HG02840 (cell line): ENCODE results near the gene EEF1G.
A peak's percentile ranks its signal among the peaks of the same experiment; 100 is the strongest.
"Not testable (repeated sequence)": the region's sequence is repeated elsewhere in the genome, so short reads cannot be mapped to it uniquely, and the experiment has no call there.

ENCODE experiments used
- ATAC-seq: cut with Tn5 transposase; IDR thresholded peaks from one replicate; pipeline ENCODE4 v1.9.1; 2021; ENCODE audit warnings: mild to moderate bottlenecking, moderate library complexity, moderate number of reproducible peaks; ENCODE audit not compliant: unreplicated experiment, low FRiP score

EEF1G gene, protein sequence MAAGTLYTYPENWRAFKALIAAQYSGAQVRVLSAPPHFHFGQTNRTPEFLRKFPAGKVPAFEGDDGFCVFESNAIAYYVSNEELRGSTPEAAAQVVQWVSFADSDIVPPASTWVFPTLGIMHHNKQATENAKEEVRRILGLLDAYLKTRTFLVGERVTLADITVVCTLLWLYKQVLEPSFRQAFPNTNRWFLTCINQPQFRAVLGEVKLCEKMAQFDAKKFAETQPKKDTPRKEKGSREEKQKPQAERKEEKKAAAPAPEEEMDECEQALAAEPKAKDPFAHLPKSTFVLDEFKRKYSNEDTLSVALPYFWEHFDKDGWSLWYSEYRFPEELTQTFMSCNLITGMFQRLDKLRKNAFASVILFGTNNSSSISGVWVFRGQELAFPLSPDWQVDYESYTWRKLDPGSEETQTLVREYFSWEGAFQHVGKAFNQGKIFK

DNA sequence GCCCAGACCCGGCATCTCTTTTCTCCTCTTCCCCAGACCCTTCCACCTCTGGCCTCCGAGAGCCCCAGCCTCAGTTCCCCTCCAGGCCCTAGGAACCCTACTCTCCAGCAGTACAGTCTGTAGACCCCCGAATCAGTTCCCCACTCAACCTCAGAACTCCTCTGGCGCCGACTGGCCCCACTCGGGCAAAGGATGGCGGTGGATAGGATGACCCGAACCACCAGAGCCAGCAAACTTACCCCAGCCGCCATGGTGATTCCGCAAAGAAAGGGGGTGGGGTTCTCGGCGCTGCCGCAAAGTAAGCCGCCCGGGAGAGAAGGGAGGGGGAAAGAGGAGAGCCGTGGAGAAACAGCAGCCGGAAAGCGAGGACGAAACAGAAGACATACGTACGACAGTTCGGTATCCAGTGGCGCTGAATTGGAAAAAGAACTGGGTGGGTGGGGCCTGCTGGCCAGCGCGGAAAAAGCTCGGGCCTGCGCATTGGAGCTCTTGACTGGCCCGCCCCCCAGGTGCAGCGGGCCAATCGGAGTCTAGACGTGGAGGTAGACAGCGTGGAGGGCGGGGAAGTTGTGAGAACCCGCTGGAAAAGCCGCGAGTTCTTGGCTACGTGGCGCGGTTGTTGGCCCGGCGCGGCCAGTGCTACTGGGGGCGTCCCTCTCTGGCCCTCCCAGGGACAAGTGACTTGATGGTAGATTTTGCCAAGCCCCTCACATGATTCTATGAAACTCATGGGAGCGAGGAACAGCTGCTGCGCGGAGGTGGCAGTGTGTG, at the start of gene EEF1G:
Gene EEF1G, minus strand, starts transcription at position 300 of the 771 bp plus-strand sequence. Its CDS starts 49 bp downstream, at position 251.
- peak; percentile 90 for ATAC-seq

DNA sequence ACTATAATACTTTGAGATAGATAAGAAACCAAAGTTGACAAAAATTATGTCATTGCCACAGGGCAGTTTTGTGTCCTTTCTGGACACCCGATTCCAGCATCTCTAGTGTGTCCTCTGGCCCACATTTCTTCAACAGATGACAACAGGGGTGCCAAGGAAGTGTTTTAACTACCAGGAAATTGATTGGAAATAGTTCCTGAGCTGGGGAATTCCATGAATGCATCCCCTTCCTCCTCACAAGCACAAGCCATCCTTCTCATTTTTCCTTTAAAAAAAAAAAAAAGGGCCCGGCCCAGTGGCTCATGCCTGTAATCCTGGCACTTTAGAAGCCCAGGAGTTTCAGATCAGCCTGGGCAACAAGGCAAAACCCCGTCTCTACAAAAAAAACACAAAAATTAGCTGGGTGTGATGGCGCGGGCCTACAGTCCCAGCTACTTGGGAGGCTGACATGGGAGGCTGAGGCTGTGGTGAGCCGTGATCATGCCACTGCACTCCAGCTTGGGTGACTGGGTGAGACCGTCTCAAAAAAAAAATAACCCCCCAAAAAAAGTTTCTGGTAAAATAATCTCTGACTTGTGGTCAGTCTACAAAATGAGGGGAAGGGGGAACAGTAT, 48.9 kb upstream of the EEF1G start:
- ATAC-seq = no peak

GRCh38 chr11:62621567-62622470, 48.1 kb upstream of the EEF1G start, which contains the start of gene B3GAT3:
Gene B3GAT3 (minus strand): TSS chr11:62621986. CDS start chr11:62621947, 39 bp downstream.
- ATAC-seq = peak; percentile 89

- no peak for ATAC-seq
These were observed 47.4 kb upstream of the EEF1G start for GRCh38 chr11:62621027-62621566.

GRCh38 chr11:62616957-62617356, 43.3 kb upstream of the EEF1G start:
- not testable (repeated sequence) for ATAC-seq

DNA sequence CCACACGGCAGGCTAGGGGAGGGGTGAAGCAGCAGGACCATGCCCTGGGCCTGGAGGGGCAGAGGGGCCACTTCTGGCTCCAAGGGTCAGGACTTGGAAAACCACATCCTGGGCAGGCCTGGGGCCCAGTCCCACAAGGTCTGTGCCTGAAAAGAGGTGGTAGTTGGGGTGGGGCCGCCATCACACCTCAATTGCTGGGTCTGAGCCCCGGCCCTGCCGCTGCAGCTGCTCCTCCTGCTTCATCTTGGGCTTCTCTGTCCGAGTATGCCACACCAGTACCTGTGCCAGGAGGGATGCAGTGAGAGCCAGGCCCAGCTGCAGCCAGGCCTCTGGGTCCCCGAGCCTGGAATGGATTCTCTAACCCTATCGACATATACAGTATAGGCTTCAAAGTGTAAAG, 41.8 kb upstream of the EEF1G start:
- ATAC-seq = no peak

DNA sequence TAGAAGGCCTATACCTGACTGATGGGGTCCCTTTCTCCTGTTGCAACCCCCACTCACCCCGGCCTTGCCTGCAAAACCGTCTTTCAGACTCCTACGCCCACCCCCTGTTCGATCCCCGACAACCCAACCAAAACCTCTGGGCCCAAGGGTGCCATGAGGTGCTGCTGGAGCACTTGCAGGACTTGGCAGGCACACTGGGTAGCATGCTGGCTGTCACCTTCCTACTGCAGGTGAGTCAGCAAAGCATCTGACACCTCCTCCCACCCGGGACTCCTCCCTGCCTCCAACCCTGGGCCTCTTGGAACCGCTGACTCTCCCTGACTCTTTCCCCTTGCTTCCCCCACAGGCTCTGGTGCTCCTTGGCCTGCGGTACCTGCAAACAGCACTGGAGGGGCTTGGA, 40.6 kb upstream of the EEF1G start:
- ATAC-seq = no peak

DNA sequence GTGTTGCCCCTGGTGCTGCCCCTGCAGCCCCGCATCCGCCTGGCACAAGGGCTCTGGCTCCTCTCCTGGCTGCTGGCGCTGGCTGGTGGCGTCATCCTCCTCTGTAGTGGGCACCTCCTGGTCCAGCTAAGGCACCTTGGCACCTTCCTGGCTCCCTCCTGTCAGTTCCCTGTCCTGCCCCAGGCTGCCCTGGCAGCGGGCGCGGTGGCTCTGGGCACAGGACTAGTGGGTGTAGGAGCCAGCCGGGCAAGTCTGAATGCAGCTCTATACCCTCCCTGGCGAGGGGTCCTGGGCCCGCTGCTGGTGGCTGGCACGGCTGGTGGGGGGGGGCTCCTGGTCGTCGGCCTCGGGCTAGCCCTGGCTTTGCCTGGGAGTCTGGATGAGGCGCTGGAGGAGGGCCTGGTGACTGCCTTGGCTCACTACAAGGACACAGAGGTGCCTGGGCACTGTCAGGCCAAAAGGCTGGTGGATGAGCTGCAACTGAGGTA, 39.6 kb upstream of the EEF1G start:
- no peak for ATAC-seq

- ATAC-seq = peak; percentile 57
These were observed 38.9 kb upstream of the EEF1G start, which contains the start of the genes EML3 and ROM1 for GRCh38 chr11:62612366-62613290. Gene EML3 (minus strand): TSS chr11:62612775. CDS start chr11:62612457, 318 bp downstream. Gene ROM1 (plus strand): TSS chr11:62613257. CDS start chr11:62613282, 25 bp downstream.

- ATAC-seq = no peak
These were observed 38.1 kb upstream of the EEF1G start for GRCh38 chr11:62611705-62612365.

- ATAC-seq = no peak
These were observed 37.4 kb upstream of the EEF1G start for GRCh38 chr11:62610814-62611704.

DNA sequence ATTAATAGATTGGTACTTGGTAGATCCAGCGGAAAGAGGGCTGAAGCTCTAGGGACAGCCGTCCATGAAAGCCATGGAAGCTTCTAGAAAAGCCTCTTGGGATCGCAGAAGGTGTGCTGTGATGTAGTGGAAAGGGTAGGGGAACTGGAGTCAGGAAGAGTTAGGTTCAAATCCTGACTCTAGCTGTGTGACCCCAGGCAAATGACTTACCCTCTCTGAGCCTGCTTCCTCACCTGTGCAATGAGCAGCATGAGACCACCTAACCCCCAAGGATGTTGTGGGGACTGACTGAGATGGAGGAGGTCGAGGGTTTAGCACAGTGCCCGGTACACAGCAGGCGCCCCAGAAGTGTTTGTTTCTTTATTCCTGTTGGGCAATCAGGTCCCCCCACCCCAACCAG, 36.7 kb upstream of the EEF1G start:
- ATAC-seq = no peak

DNA sequence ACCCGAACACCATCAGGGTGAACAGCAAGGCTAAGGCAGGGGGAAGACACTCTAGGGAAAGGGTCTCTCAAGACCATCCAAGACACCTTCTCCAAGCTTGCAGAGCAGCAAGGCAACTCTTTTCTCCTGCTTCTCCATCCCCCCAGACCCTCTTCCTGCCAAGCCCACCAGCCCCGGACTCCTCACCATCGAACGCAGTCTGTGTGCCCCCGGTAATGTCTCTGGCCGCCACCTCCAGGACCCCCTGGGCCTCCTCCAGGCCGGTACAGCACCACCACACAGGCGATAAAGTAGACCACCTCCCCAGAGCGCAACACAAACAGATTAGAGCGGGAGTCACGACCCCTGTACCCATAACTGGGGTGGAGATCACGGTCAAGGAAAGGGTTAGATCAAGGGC, 35.1 kb upstream of the EEF1G start:
- no peak for ATAC-seq

DNA sequence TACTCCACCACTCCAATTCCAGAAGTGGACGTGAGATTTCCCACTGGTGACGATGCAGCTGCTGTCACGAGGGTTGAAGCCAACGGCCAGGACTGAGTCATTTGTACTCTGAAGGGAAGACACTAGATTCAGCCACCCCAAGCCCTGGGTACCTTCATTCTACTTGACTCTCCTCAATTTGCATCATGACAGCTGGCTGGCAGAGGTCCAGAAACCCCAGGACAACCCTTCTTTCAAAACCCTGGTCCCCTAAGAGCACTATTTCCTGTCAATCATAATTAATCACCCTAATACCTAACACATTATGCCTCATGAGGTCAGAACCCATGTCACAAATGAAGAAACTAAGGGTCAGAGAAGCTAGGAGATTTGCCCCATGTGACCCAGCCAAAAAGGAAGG, 34.0 kb upstream of the EEF1G start:
- ATAC-seq = no peak

- ATAC-seq = no peak
These were observed 32.2 kb upstream of the EEF1G start for GRCh38 chr11:62605902-62606301.

DNA sequence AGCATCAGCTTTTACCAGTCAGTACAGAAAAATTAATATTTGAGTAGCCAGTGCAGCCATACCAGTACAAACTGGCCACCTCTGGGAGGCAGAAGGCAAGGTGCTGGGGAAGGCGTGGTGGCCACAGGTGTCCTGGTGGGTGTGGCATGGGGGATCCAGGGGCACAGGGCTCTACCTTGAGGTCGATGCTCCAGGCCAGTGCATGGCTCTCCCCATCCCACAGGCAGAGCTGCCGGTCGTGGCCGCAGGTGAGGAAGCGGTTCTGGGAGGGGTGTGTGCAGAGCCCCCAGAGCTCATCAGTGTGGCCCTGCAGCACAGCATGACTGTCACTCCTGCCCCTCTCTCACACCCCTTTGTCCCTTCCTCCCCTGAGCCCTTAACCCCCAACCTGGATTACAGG, 31.8 kb upstream of the EEF1G start:
- no peak for ATAC-seq
